ENCODE results near the gene FGFBP3. TPM values are rescaled to one million over a fixed set of nuclear protein-coding genes. Genes with fewer than 3 reads are reported as not detected.

FGFBP3 gene
- polyA plus RNA-seq, 1 of the 3 experiments (the other 2 are of a cell fraction) = 1.3 TPM

DNA sequence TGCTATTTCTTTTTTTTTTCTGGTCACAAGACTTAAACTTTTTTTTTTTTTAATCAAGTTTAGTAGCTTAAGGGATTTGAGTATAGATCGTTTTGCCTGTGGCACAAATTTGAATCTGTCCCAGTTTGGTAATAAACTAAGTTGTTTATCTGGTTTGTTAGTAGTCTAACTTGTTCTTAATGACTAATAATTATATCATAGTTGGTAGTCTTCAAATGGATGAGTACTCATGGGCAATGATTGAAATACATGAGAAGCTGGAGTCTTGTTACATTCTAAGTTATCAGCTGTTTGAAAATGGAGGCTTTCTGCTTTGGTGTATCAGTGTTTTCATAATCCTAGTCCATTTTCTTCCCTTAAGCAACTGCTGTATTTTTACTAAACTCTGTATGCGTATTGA is 26.6 kb upstream of the FGFBP3 start:
- no peak for DNase-seq
- Histone ChIP-seq H3K79me2 (ENCODE audit: insufficient read depth) (peaks cover 96% of the 10 kb centered on the region), H3K9me2 (no peaks in the 10 kb centered on the region), H3F3A (replicated peaks; ENCODE audit: insufficient read depth) (peaks cover 9% of the 10 kb centered on the region), H3K36me3 (replicated peaks in 1 of 2; ENCODE audit: control insufficient read depth in 1 of 2, insufficient read depth in 2 of 2, low read length in 1 of 2) (peaks cover 42 to 53% of the 10 kb centered on the region in 2 experiments), H3K4me2 (no peak overlapping the region), H4K20me1 (ENCODE audit: insufficient read depth) (peaks cover 20% of the 10 kb centered on the region), H3K9me3 (no peaks in the 10 kb centered on the region), H3K27ac (ENCODE audit: low read depth in 2 of 2, low read length in 1 of 2) (no peak overlapping the region), H3K4me3 (ENCODE audit: low read depth in 2 of 2, low read length in 1 of 2) (no peak overlapping the region), H2AFZ (ENCODE audit: low read depth) (no peak overlapping the region), H3K4me1 (ENCODE audit: control insufficient read depth in 1 of 2, insufficient read depth in 2 of 2, low read depth in 1 of 2, low read length in 1 of 2) (peaks cover 0 to 7% of the 10 kb centered on the region in 2 experiments; a peak in 3 of 4 replicates), H3K9ac (no peak overlapping the region), H3K27me3 (ENCODE audit: insufficient read depth) (no peaks in the 10 kb centered on the region)
- POLR2A ChIA-PET = no interaction called here
- CTCF ChIA-PET = interaction anchor here (0.6 to 0.8 kb wide), 2 partner anchors 27 to 29 kb away, joined by 3 read pairs; partner anchors contain the start of gene FGFBP3
- WGBS (ENCODE audit: low lambda C conversion rate) = 89% methylated on average over 2 of the region's 2 CpGs
- TF ChIP-seq NRF1 (IDR thresholded peaks at IDR 0.05; ENCODE audit: low read depth, low read length) = no peak
- no peak for TF ChIP-seq EZH2phosphoT487 (IDR thresholded peaks at IDR 0.05; ENCODE audit: borderline replicate concordance, low read depth)
- TF ChIP-seq POLR2AphosphoS5 (IDR thresholded peaks at IDR 0.05; ENCODE audit: low read depth, low read length) = no peak
- no peak for TF ChIP-seq FOSL2 (IDR thresholded peaks at IDR 0.05; ENCODE audit: borderline replicate concordance, low read depth)
- TF ChIP-seq, protein P1, sequence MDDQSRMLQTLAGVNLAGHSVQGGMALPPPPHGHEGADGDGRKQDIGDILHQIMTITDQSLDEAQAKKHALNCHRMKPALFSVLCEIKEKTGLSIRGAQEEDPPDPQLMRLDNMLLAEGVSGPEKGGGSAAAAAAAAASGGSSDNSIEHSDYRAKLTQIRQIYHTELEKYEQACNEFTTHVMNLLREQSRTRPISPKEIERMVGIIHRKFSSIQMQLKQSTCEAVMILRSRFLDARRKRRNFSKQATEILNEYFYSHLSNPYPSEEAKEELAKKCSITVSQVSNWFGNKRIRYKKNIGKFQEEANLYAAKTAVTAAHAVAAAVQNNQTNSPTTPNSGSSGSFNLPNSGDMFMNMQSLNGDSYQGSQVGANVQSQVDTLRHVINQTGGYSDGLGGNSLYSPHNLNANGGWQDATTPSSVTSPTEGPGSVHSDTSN (IDR thresholded peaks at IDR 0.05) = no peak
- no peak for TF ChIP-seq RAD21 (IDR thresholded peaks at IDR 0.05; ENCODE audit: low read length)
- TF ChIP-seq TEAD4 (IDR thresholded peaks at IDR 0.05; ENCODE audit: borderline replicate concordance, insufficient read depth) = no peak
- TF ChIP-seq, protein P2, sequence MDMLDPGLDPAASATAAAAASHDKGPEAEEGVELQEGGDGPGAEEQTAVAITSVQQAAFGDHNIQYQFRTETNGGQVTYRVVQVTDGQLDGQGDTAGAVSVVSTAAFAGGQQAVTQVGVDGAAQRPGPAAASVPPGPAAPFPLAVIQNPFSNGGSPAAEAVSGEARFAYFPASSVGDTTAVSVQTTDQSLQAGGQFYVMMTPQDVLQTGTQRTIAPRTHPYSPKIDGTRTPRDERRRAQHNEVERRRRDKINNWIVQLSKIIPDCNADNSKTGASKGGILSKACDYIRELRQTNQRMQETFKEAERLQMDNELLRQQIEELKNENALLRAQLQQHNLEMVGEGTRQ (IDR thresholded peaks at IDR 0.05; ENCODE audit: borderline replicate concordance, low read depth, low read length) = no peak

DNA sequence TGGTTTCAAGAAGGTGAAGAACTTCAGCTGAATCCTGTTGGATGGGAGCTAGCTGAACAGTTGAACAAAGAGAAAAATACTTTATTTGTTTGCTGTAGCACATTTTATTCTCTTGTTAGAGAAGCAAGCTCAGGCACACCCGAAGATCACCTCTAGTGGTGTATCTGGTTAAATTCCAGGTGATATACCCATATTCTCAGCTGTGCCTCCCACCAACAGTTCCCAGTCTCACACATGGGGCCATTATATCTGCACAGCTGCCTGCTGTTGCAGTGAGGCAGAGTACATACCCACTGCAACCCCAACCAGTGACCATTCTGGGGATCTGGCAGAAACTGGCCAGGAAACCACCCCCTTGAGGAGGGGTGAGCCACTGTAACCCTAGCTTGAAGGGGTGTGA is 23.5 kb upstream of the FGFBP3 start:
- H3K4me2 ChIP-seq = no peak overlapping the region
- H2AFZ ChIP-seq (ENCODE audit: low read depth) = no peak overlapping the region
- peaks cover 9% of the 10 kb centered on the region for H3F3A ChIP-seq (replicated peaks; ENCODE audit: insufficient read depth)
- POLR2A ChIA-PET = interaction anchor here (2.3 kb wide), 1 partner anchor 9 kb away, joined by 6 read pairs; the partner anchor contains the start of gene BTAF1
- H3K9ac ChIP-seq = no peak overlapping the region
- CTCF ChIA-PET = interaction anchor here (1.3 to 4.1 kb wide), 2 partner anchors 15 to 19 kb away, joined by 3 to 14 read pairs; no protein-coding TSS in a partner anchor
- H3K79me2 ChIP-seq (ENCODE audit: insufficient read depth) = peaks cover 98% of the 10 kb centered on the region
- TF ChIP-seq NRF1 (IDR thresholded peaks at IDR 0.05; ENCODE audit: low read depth, low read length) (no peak), YY1 (IDR thresholded peaks at IDR 0.05; ENCODE audit: low read depth) (no peak)
- H3K4me3 ChIP-seq (ENCODE audit: low read depth in 2 of 2, low read length in 1 of 2) = no peak overlapping the region
- WGBS (ENCODE audit: low lambda C conversion rate) = 87% methylated on average over 1 of the region's 1 CpG
- H4K20me1 ChIP-seq (ENCODE audit: insufficient read depth) = peaks cover 29% of the 10 kb centered on the region
- H3K27me3 ChIP-seq (ENCODE audit: insufficient read depth) = no peaks in the 10 kb centered on the region
- DNase-seq = no peak
- H3K4me1 ChIP-seq (ENCODE audit: control insufficient read depth in 1 of 2, insufficient read depth in 2 of 2, low read depth in 1 of 2, low read length in 1 of 2) = peaks cover 0 to 7% of the 10 kb centered on the region in 2 experiments; a peak in 2 of 4 replicates
- peaks cover 41 to 51% of the 10 kb centered on the region in 2 experiments for H3K36me3 ChIP-seq (replicated peaks in 1 of 2; ENCODE audit: control insufficient read depth in 1 of 2, insufficient read depth in 2 of 2, low read length in 1 of 2)
- H3K9me2 ChIP-seq = no peaks in the 10 kb centered on the region
- no peaks in the 10 kb centered on the region for H3K9me3 ChIP-seq
- H3K27ac ChIP-seq (ENCODE audit: low read depth in 2 of 2, low read length in 1 of 2) = no peak overlapping the region

All from SK-N-SH (cell line).